Cardiac fibroblast (primary cell): ENCODE data around the gene ABHD2.
"Not testable (repeated sequence)": the region's sequence is repeated elsewhere in the genome, so short reads cannot be mapped to it uniquely, and the experiment has no call there.

Experiments
- DNase-seq, 2 donors: peaks; one replicate each; pipeline versions ENCODE4 v3.0.0 to v3.0.0-alpha.2; 2010; ENCODE audit warnings: low read depth in 2 of 2
- H3K4me3 ChIP-seq, 2 donors: replicated peaks in 1 of 2; 1 replicate in 1 of 2; 2 replicates in 1 of 2; pipeline ENCODE4 v1.5.1; 2011; ENCODE audit warnings: low read depth in 2 of 2, low read length in 2 of 2, mild to moderate bottlenecking in 2 of 2, moderate library complexity in 1 of 2
- TF ChIP-seq, protein P1 (sequence below): IDR thresholded peaks from one replicate; pipeline ENCODE4 v1.5.1; 2011; ENCODE audit warnings: low read depth, mild to moderate bottlenecking, low read length, inconsistent platforms

The ABHD2 gene

DNA sequence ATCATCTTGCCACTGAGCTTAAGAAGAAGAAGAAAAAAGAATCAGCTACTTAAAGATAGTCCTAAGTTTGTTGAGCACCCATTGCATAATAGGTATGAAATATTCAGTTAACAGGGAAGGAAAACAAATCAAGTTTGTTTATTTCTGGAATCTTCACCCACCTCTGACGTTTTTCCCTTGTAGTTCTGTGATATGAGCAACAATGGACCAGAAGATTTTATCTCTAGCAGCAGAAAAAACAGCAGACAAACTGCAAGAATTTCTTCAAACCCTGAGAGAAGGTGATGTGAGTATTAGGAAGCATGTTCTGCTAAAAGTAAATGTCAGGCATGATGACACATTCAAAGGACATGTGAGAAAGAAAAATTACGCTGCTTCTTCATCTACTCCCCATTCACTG is 159.2 kb downstream of the ABHD2 start:
- no peak overlapping the region for H3K4me3 ChIP-seq
- peak in 1 of 2 donors; percentile 36 for DNase-seq
- TF ChIP-seq, protein P1, sequence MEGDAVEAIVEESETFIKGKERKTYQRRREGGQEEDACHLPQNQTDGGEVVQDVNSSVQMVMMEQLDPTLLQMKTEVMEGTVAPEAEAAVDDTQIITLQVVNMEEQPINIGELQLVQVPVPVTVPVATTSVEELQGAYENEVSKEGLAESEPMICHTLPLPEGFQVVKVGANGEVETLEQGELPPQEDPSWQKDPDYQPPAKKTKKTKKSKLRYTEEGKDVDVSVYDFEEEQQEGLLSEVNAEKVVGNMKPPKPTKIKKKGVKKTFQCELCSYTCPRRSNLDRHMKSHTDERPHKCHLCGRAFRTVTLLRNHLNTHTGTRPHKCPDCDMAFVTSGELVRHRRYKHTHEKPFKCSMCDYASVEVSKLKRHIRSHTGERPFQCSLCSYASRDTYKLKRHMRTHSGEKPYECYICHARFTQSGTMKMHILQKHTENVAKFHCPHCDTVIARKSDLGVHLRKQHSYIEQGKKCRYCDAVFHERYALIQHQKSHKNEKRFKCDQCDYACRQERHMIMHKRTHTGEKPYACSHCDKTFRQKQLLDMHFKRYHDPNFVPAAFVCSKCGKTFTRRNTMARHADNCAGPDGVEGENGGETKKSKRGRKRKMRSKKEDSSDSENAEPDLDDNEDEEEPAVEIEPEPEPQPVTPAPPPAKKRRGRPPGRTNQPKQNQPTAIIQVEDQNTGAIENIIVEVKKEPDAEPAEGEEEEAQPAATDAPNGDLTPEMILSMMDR, result no peak

DNA sequence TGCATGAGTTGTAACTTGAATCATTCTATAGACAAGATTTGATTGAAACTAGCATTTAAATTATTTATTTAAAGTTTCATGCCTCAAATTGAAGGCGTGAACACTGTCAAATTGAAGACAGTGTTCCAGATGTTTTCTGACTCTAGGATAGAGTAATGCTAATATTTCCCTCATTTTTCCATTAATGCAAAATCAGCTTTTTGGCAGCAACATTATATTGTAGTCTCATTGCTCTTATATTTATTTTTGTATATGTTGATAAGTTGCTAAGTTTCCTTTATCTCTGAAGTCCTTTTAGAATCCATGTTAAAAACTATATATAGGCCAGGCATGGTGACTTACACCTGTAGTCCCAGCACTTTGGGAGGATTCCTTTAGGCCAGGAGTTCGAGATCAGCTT is 160.3 kb downstream of the ABHD2 start:
- DNase-seq, result no peak
- TF ChIP-seq, protein P1, result no peak
- no peak overlapping the region for H3K4me3 ChIP-seq

DNA sequence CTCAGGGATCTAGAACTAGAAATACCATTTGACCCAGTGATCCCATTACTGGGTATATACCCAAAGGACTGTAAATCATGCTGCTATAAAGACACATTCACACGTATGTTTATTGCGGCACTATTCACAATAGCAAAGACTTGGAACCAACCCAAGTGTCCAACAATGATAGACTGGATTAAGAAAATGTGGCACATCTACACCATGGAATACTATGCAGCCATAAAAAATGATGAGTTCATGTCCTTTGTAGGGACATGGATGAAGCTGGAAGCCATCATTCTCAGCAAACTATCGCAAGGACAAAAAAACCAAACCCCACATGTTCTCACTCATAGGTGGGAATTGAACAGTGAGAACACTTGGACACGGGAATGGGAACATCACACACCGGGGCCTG is 161.9 kb downstream of the ABHD2 start:
- DNase-seq, H3K4me3 ChIP-seq: not testable (repeated sequence)
